ENCODE results near the gene CAMK2D.

The CAMK2D gene

DNA sequence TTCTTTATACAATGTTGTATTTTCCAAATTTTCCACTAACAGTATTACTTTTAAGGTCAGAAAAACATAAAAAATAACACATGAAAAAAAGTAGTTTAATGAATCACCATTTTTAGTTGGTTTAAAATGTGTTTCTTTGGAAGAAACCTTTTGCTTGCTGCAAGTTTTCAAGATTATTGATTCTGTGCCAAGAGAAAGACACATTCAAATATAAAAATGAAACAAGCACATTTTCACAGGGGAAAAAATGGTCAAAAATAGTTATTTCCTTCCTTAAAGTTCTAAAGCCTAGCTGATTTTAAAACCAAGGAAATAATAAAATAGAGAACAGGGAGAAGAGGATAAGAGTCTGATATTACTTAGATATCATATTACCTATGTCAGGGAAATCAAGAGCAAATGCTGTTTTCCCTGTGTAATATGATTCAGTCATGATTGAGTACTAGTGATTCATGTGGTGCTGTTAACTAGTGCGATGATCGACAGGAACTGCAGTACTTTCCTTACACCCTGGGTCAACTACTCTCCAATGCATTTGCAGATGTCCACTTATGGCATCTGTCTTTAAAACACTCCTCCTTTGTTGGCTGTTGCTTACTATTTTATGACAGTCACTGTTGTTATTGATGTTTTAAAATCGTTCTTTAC, 103.8 kb downstream of the CAMK2D start:
- Histone ChIP-seq H3K4me1 (ENCODE audit: control insufficient read depth in 1 of 2, insufficient read depth in 2 of 2, low read length in 2 of 2) (peaks cover 0 to 6% of the 10 kb centered on the region in 2 donors), H3K36me3 (ENCODE audit: control insufficient read depth in 1 of 2, insufficient read depth in 2 of 2, low read length in 2 of 2) (no peaks in the 10 kb centered on the region), H3K9me3 (ENCODE audit: control insufficient read depth in 1 of 2, low read length in 2 of 2) (no peaks in the 10 kb centered on the region), H3K4me3 (ENCODE audit: low read depth in 1 of 2, low read length in 2 of 2) (no peak overlapping the region), H3K27me3 (ENCODE audit: low read depth, low read length) (no peaks in the 10 kb centered on the region), H3K27ac (ENCODE audit: low read length) (no peak overlapping the region)

DNA sequence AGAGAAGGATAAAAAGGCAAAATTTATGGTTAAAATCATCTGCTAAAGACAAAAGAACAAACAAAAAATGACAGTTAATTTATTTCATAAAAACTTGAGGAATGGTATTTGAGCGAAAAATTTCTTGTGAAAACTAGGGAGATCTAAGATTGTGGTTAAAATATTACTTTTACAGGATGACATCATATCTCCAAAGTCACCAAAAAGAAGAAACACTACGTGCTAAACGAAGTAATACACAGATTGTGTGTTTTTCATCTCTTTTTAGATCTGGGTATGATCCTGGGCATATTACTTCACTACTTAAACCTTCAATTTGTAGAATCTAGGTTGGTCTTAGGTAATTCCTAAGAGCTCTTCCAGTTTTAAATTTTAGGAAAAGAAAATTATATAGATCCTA, 107.7 kb downstream of the CAMK2D start:
- Histone ChIP-seq H3K36me3 (ENCODE audit: control insufficient read depth in 1 of 2, insufficient read depth in 2 of 2, low read length in 2 of 2) (no peaks in the 10 kb centered on the region), H3K9me3 (ENCODE audit: control insufficient read depth in 1 of 2, low read length in 2 of 2) (no peaks in the 10 kb centered on the region)

DNA sequence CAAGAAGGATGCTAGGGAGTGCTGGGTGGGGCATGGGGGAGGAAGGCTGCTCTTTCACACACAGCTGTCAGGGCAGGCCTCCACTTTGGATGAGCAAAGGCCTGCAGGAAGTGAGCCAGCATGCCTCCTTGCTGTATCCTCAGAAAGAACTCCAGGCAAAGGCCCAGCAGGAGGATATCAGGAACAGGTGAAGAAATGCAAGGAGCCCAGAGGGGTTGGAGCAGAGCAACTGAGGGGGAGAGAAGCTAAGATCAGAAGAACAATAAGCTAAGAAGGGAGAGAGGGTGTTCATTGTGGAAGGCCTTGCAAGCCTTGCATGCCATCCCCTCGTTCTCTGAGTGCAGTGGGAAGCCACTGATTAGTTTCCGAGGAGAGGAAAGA, 115.1 kb downstream of the CAMK2D start:
- Histone ChIP-seq H3K4me3 (ENCODE audit: low read depth in 1 of 2, low read length in 2 of 2) (no peak overlapping the region), H3K9me3 (ENCODE audit: control insufficient read depth in 1 of 2, low read length in 2 of 2) (no peaks in the 10 kb centered on the region), H3K27me3 (ENCODE audit: low read depth, low read length) (no peaks in the 10 kb centered on the region), H3K27ac (ENCODE audit: low read length) (no peak overlapping the region), H3K36me3 (ENCODE audit: control insufficient read depth in 1 of 2, insufficient read depth in 2 of 2, low read length in 2 of 2) (no peaks in the 10 kb centered on the region), H3K4me1 (ENCODE audit: control insufficient read depth in 1 of 2, insufficient read depth in 2 of 2, low read length in 2 of 2) (peaks cover 10 to 15% of the 10 kb centered on the region in 2 donors)

More for the DNA sequence above, 107.7 kb downstream of the CAMK2D start:
- Histone ChIP-seq H3K4me1 (ENCODE audit: control insufficient read depth in 1 of 2, insufficient read depth in 2 of 2, low read length in 2 of 2) (peaks cover 0 to 6% of the 10 kb centered on the region in 2 donors), H3K27me3 (ENCODE audit: low read depth, low read length) (no peaks in the 10 kb centered on the region), H3K4me3 (ENCODE audit: low read depth in 1 of 2, low read length in 2 of 2) (no peak overlapping the region), H3K27ac (ENCODE audit: low read length) (no peak overlapping the region)

DNA sequence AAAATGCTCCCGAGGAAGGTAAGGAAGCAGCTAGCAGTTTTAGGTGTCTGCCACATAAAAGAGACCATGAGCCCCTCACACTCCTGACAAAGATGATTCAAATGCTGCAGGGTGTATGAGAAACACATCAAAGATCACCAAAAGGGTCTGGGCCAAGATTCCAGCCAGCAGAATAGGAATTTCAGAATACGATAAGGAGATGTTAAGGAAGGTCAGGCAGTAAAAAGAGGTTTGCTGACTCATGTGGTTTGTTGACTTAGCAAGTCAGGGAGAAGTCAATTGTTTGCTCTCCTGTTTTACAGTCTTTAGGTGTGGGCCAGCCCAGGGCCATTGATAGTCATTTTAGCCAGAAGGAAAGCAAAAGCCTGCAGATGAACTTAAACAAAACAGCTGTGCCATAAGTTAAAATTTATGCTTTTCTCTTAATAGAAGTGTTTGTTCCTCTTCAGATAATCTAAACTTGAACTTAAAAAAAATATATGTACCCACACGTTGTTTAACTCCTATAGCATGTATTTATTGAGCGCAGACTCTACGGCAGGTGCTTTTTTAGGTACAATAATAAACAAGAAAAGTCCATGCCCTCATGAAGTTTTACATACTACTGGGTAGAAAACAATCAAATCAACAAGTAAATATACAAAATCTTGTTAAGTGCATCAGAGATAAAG, 115.6 kb downstream of the CAMK2D start:
- Histone ChIP-seq H3K4me1 (ENCODE audit: control insufficient read depth in 1 of 2, insufficient read depth in 2 of 2, low read length in 2 of 2) (peaks cover 10 to 15% of the 10 kb centered on the region in 2 donors), H3K27ac (ENCODE audit: low read length) (no peak overlapping the region), H3K27me3 (ENCODE audit: low read depth, low read length) (no peaks in the 10 kb centered on the region), H3K4me3 (ENCODE audit: low read depth in 1 of 2, low read length in 2 of 2) (no peak overlapping the region), H3K9me3 (ENCODE audit: control insufficient read depth in 1 of 2, low read length in 2 of 2) (no peaks in the 10 kb centered on the region), H3K36me3 (ENCODE audit: control insufficient read depth in 1 of 2, insufficient read depth in 2 of 2, low read length in 2 of 2) (no peaks in the 10 kb centered on the region)

DNA sequence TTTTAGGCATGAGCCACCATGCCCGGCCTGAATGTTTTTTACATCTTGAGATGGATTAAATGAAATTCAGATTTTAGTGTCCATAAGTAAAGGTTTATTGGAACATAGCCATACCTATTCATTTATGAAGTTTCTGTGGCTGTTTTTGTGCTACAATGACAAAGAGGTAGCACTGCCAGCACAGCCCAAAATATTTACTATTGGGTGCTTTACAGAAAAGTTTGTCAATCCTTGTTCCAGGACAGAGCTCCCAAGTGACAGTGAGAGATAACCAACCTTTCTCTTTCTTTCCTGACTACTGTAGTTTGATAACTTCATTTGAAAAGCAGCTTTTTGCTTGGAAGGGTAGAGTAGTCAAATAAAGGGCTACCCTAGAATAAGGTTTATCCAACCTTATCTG, 116.2 kb downstream of the CAMK2D start:
- Histone ChIP-seq H3K9me3 (ENCODE audit: control insufficient read depth in 1 of 2, low read length in 2 of 2) (no peaks in the 10 kb centered on the region), H3K4me3 (ENCODE audit: low read depth in 1 of 2, low read length in 2 of 2) (no peak overlapping the region), H3K27ac (ENCODE audit: low read length) (no peak overlapping the region), H3K36me3 (ENCODE audit: control insufficient read depth in 1 of 2, insufficient read depth in 2 of 2, low read length in 2 of 2) (no peaks in the 10 kb centered on the region), H3K4me1 (ENCODE audit: control insufficient read depth in 1 of 2, insufficient read depth in 2 of 2, low read length in 2 of 2) (peaks cover 10 to 18% of the 10 kb centered on the region in 2 donors), H3K27me3 (ENCODE audit: low read depth, low read length) (no peaks in the 10 kb centered on the region)

DNA sequence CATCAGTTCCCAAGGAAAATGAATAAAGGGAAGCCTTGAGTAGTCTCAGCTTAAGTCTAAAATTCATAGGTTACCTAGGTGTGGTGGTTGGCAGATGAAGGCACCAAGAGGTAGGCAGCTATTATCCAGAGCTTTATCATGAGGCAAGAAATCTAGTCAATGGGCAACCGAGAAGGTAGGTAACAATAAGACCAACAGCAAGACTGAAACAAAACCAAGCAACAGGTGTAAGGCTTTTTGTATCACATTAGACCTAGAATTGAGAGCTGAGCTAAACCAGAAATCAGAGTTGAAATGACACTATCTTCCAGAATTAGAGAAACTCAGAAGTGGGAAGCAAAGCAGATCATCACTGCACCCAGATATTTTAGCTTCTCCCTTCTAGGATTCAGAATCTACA, 117.1 kb downstream of the CAMK2D start:
- peaks cover 10 to 19% of the 10 kb centered on the region in 2 donors for H3K4me1 ChIP-seq (ENCODE audit: control insufficient read depth in 1 of 2, insufficient read depth in 2 of 2, low read length in 2 of 2)
- H3K27ac ChIP-seq (ENCODE audit: low read length), result no peak overlapping the region
- no peaks in the 10 kb centered on the region for H3K9me3 ChIP-seq (ENCODE audit: control insufficient read depth in 1 of 2, low read length in 2 of 2)
- H3K27me3 ChIP-seq (ENCODE audit: low read depth, low read length), result no peaks in the 10 kb centered on the region
- H3K36me3 ChIP-seq (ENCODE audit: control insufficient read depth in 1 of 2, insufficient read depth in 2 of 2, low read length in 2 of 2), result no peaks in the 10 kb centered on the region
- H3K4me3 ChIP-seq (ENCODE audit: low read depth in 1 of 2, low read length in 2 of 2), result no peak overlapping the region

DNA sequence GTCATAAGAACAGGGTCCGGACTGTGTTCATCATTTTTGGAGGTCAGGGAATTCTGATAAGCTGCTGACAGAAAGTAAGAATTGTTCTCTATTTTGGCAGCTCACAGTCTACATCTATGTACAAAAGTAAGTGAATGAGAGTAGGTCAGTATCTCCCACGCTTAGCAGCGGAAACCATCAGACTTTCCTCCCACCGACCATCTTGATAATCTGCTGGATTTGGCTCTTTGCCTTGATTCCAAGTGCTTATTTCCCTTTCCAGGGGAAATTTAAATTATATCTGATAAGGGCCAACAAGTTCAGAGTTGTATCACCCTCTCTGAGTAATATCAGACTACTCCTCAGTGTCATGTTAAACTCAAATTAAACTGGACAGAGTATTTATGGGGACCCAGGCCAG, 118.0 kb downstream of the CAMK2D start:
- H3K9me3 ChIP-seq (ENCODE audit: control insufficient read depth in 1 of 2, low read length in 2 of 2), result no peaks in the 10 kb centered on the region
- no peaks in the 10 kb centered on the region for H3K27me3 ChIP-seq (ENCODE audit: low read depth, low read length)
- no peak overlapping the region for H3K27ac ChIP-seq (ENCODE audit: low read length)
- H3K4me1 ChIP-seq (ENCODE audit: control insufficient read depth in 1 of 2, insufficient read depth in 2 of 2, low read length in 2 of 2), result peaks cover 10 to 23% of the 10 kb centered on the region in 2 donors
- H3K36me3 ChIP-seq (ENCODE audit: control insufficient read depth in 1 of 2, insufficient read depth in 2 of 2, low read length in 2 of 2), result no peaks in the 10 kb centered on the region
- H3K4me3 ChIP-seq (ENCODE audit: low read depth in 1 of 2, low read length in 2 of 2), result no peak overlapping the region

DNA sequence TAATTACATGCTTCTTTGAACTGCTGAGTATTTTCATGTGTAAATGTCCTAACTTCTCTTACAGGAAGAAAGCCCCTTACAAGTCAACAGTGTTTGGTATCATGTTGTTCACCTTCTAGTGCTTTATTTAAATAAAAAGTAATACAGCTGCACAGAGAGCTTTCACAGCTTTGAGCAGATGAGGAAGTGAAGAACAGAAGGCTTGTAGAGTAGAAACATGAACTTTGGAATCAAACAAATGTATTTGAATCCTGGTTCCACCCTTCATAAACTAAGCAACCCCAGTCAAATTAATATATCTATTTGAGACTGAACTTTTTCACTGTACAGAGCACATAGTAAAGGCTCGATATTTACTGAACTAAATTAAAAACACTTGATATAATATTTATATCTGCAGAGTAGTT, 120.5 kb downstream of the CAMK2D start:
- Histone ChIP-seq H3K9me3 (ENCODE audit: control insufficient read depth in 1 of 2, low read length in 2 of 2) (no peaks in the 10 kb centered on the region), H3K4me3 (ENCODE audit: low read depth in 1 of 2, low read length in 2 of 2) (no peak overlapping the region), H3K36me3 (ENCODE audit: control insufficient read depth in 1 of 2, insufficient read depth in 2 of 2, low read length in 2 of 2) (no peaks in the 10 kb centered on the region), H3K4me1 (ENCODE audit: control insufficient read depth in 1 of 2, insufficient read depth in 2 of 2, low read length in 2 of 2) (peaks cover 19 to 28% of the 10 kb centered on the region in 2 donors), H3K27ac (ENCODE audit: low read length) (peak overlapping the region; percentile 52), H3K27me3 (ENCODE audit: low read depth, low read length) (no peaks in the 10 kb centered on the region)

DNA sequence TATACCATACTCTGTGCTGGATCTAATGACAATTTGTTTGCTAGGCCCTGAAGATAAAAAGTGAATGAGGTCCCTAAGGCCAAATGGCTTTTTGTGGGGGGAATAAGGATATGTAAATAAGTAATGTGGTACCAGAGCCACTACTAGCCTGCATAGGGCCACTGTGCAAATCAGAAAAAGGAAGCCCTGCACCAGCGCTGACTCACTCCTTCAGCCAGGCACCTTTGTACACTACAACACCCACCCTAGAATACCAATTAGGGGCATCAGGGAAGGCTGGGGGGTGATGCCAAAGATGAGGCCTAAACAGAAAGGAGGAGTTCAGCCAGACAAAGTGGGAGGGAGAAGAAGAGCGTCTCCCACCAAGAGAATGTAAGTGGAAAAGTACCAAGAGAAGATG, 122.2 kb downstream of the CAMK2D start:
- Histone ChIP-seq H3K27ac (ENCODE audit: low read length) (no peak overlapping the region), H3K36me3 (ENCODE audit: control insufficient read depth in 1 of 2, insufficient read depth in 2 of 2, low read length in 2 of 2) (no peaks in the 10 kb centered on the region), H3K9me3 (ENCODE audit: control insufficient read depth in 1 of 2, low read length in 2 of 2) (no peaks in the 10 kb centered on the region), H3K4me1 (ENCODE audit: control insufficient read depth in 1 of 2, insufficient read depth in 2 of 2, low read length in 2 of 2) (peaks cover 23 to 27% of the 10 kb centered on the region in 2 donors), H3K27me3 (ENCODE audit: low read depth, low read length) (no peaks in the 10 kb centered on the region), H3K4me3 (ENCODE audit: low read depth in 1 of 2, low read length in 2 of 2) (no peak overlapping the region)

DNA sequence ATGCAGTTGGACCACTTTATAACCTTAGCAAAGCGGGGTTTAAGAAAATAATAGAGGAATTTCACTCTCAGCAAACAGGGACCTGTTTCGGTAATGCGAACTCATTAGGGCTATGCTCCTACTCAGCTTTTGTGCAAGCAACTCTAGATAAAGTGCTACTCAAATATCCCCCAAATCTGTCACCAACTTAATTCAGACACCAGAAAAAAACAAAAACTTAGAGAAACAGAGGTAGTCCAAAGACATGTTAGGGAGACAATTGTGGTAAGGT, 123.0 kb downstream of the CAMK2D start:
- Histone ChIP-seq H3K36me3 (ENCODE audit: control insufficient read depth in 1 of 2, insufficient read depth in 2 of 2, low read length in 2 of 2) (no peaks in the 10 kb centered on the region), H3K4me3 (ENCODE audit: low read depth in 1 of 2, low read length in 2 of 2) (no peak overlapping the region), H3K9me3 (ENCODE audit: control insufficient read depth in 1 of 2, low read length in 2 of 2) (no peaks in the 10 kb centered on the region), H3K27ac (ENCODE audit: low read length) (no peak overlapping the region), H3K27me3 (ENCODE audit: low read depth, low read length) (no peaks in the 10 kb centered on the region), H3K4me1 (ENCODE audit: control insufficient read depth in 1 of 2, insufficient read depth in 2 of 2, low read length in 2 of 2) (peaks cover 21 to 31% of the 10 kb centered on the region in 2 donors)

DNA sequence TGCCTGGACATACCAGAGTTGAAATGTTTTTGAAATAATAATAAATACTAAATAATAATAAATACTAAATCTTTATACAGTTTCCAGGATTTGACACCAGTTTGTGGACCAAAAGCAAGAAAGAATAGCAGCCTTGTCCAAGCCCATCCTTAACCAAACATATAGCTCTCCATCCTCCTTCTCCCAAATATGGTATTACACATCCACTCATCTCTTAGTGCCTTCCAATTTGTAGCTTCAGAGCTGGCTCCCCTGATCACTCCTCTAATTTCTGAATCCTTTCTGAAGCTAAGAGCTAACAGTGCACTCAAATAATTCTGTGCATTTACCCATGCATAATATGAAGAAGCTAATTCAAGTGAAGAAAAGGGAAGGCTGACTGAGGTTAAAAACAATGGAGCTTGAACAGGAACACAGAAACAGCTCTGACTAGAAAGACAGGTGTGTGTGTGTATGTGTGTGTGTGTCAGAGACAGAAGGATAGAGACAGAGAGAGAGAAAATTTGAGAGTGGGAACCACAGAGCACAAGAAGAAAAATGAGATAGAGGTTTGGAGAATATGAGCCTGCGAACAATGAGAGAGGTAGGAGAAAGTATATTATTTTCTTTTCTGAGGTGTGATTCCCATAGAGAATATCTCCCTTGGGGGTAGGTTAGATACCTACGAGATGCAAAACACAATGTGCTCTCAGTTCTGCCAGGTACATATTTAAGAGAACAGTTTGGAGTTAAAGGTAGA, 123.5 kb downstream of the CAMK2D start:
- peaks cover 18 to 33% of the 10 kb centered on the region in 2 donors for H3K4me1 ChIP-seq (ENCODE audit: control insufficient read depth in 1 of 2, insufficient read depth in 2 of 2, low read length in 2 of 2)
- H3K27me3 ChIP-seq (ENCODE audit: low read depth, low read length), result no peaks in the 10 kb centered on the region
- H3K27ac ChIP-seq (ENCODE audit: low read length), result no peak overlapping the region

More for the DNA sequence above, 123.5 kb downstream of the CAMK2D start:
- H3K4me3 ChIP-seq (ENCODE audit: low read depth in 1 of 2, low read length in 2 of 2), result no peak overlapping the region
- H3K9me3 ChIP-seq (ENCODE audit: control insufficient read depth in 1 of 2, low read length in 2 of 2), result no peaks in the 10 kb centered on the region
- H3K36me3 ChIP-seq (ENCODE audit: control insufficient read depth in 1 of 2, insufficient read depth in 2 of 2, low read length in 2 of 2), result no peaks in the 10 kb centered on the region
